Ishikawa (cell line): Measurements from ENCODE around the gene CMSS1.

Source experiments
- CEBPB ChIP-seq: IDR thresholded peaks from 2 replicates; pipeline ENCODE4 v1.6.1; 2012
- CREB1 ChIP-seq: IDR thresholded peaks from 2 replicates; pipeline ENCODE4 v1.6.1; 2012; ENCODE audit warnings: low read depth
- EGR1 ChIP-seq: IDR thresholded peaks from 2 replicates; pipeline ENCODE4 v1.6.1; 2012
- EP300 ChIP-seq: IDR thresholded peaks from 2 replicates; pipeline ENCODE4 v1.6.1; 2012; ENCODE audit warnings: borderline replicate concordance
- FOXM1 ChIP-seq: IDR thresholded peaks from 2 replicates; pipeline ENCODE4 v1.6.1; 2012; ENCODE audit warnings: low read depth, borderline replicate concordance
- NFIC ChIP-seq: IDR thresholded peaks from 2 replicates; pipeline ENCODE4 v1.6.1; 2012
- RAD21 ChIP-seq: IDR thresholded peaks from 2 replicates; pipeline ENCODE4 v1.6.1; 2012; ENCODE audit warnings: low read depth
- REST ChIP-seq: IDR thresholded peaks from 2 replicates; pipeline ENCODE4 v1.6.1; 2012; ENCODE audit warnings: low read depth, mild to moderate bottlenecking
- TAF1 ChIP-seq: IDR thresholded peaks from 2 replicates; pipeline ENCODE4 v1.6.1; 2012; ENCODE audit warnings: low read depth, mild to moderate bottlenecking
- TCF12 ChIP-seq: IDR thresholded peaks from 2 replicates; pipeline ENCODE4 v1.6.1; 2012; ENCODE audit warnings: low read depth
- TEAD4 ChIP-seq: IDR thresholded peaks from 2 replicates; pipeline ENCODE4 v1.6.1; 2012
- YY1 ChIP-seq: IDR thresholded peaks from 2 replicates; pipeline ENCODE4 v1.6.1; 2012; ENCODE audit warnings: low read depth
- ZBTB7A ChIP-seq: IDR thresholded peaks from 2 replicates; pipeline ENCODE4 v1.6.1; 2012; ENCODE audit warnings: low read depth
- TF ChIP-seq, protein P1 (sequence below): IDR thresholded peaks from 2 replicates; pipeline ENCODE4 v1.6.1; 2012
- TF ChIP-seq, protein P2 (sequence below): IDR thresholded peaks from 2 replicates; pipeline ENCODE4 v1.6.1; 2012

The CMSS1 gene

DNA sequence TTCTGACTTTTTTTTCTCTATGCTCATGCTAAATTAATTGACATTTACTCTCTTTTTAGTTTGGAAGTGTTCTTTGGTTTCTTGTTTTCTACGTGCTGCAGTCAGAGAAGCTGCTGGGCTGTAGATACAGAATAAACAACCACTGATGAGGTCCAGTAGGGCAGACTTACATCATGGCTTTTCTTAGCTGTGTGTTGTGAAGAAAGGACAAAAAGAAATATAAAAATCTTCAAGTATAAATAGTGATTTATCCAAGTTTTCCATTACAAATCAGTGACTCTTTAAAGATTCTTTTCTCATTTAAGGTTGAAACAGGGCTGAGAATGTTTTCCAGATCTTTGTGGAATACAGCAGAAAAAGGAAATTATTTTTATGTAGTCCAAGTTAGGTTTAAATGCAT lies 122.2 kb downstream of the CMSS1 start:
- TF ChIP-seq CREB1: no peak
- TF ChIP-seq, protein P1, sequence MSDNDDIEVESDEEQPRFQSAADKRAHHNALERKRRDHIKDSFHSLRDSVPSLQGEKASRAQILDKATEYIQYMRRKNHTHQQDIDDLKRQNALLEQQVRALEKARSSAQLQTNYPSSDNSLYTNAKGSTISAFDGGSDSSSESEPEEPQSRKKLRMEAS: no peak
- no peak for TF ChIP-seq FOXM1

DNA sequence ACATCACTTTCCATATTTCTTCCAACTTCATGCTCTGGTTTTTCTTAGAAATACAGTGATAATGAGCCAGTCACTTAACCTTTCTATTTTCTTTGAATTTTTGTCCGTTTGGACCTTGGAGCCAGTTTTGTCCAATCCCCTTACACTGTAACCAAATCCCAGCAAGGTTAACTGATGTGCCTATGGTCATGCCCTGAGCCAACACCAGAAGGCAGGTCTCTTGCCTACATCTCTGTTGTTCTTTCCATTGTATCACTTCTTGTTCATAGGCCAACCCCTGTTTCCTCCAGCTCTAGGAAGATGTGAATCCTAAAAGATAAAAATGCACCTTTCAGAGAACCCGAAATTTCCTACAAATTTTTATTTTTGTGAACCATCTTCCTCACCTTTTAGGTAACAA lies 122.7 kb downstream of the CMSS1 start:
- TF ChIP-seq EGR1: no peak
- TF ChIP-seq TAF1: no peak
- no peak for TF ChIP-seq REST
- no peak for TF ChIP-seq TEAD4
- no peak for TF ChIP-seq FOXM1
- TF ChIP-seq TCF12: no peak
- TF ChIP-seq CEBPB: no peak
- no peak for TF ChIP-seq NFIC
- no peak for TF ChIP-seq RAD21

DNA sequence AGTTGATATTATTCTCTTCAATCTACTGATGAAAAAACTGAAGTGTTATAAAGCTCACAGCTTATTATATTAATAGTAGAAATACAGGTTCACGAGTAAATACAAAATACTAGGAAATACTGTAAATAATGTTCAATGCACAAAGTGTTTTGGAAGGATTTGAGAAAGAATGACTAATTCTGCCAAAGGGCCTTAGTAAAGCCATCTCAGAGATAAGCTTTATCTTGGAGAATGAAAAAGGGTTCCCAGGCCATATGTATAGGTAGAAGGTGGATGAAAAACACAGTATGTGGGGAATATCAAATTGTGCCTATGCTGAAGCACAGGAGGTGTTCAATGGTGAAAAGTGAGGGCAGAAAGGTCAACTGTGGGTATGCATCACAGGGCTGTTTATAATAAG lies 123.5 kb downstream of the CMSS1 start:
- TF ChIP-seq EP300 (no peak), FOXM1 (no peak), TAF1 (no peak), EGR1 (no peak), YY1 (no peak), CREB1 (no peak), TCF12 (no peak), TEAD4 (no peak), NFIC (no peak), RAD21 (no peak)
- TF ChIP-seq, protein P2, sequence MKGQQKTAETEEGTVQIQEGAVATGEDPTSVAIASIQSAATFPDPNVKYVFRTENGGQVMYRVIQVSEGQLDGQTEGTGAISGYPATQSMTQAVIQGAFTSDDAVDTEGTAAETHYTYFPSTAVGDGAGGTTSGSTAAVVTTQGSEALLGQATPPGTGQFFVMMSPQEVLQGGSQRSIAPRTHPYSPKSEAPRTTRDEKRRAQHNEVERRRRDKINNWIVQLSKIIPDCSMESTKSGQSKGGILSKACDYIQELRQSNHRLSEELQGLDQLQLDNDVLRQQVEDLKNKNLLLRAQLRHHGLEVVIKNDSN: no peak
- TF ChIP-seq, protein P1: no peak

DNA sequence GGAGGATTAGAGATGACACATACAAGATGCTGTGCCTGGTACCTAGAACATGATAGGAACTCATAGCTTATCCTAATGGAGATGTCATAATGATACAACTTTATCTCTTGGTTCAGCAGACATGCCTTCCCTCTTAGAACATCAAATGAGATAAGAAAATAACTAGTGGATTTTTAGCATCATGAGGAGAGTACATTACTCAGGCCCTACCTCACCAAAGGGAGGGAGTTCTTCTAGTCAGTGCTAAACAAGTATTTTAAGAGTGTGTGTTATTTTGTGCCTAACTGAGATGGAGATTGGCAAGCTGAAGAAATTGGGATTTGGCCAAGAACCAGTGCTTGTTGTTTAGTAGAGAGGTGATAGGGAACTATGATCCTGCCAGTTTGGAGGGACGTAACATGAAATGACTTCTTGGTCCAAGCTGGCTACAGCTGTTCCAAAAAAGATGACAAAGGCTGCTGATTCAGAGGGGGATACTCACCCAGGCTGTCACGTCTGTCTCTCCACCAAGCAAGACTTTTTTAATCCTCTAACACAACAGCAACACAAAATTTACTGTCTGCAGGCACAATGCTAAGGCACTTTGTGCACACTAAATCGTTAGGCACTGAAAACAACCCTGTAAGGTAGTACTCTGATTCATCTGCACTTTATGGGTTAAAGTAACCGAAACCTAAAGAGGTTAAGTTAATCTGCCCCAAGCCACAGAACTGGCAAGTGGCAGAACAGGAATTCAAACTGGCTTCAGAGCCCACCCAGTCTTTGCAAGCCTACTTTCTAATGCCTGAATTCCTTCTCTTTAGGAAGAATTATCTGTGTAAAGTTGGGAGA lies 126.5 kb downstream of the CMSS1 start:
- TF ChIP-seq FOXM1: no peak
- no peak for TF ChIP-seq ZBTB7A
- no peak for TF ChIP-seq TEAD4
- TF ChIP-seq YY1: no peak
- TF ChIP-seq, protein P1: no peak
- TF ChIP-seq NFIC: no peak
- no peak for TF ChIP-seq CREB1
- no peak for TF ChIP-seq CEBPB
- TF ChIP-seq, protein P2: no peak
- no peak for TF ChIP-seq EP300
- TF ChIP-seq REST: no peak
- no peak for TF ChIP-seq RAD21
- TF ChIP-seq TAF1: no peak
- no peak for TF ChIP-seq EGR1

- no peak for TF ChIP-seq CREB1
- no peak for TF ChIP-seq ZBTB7A
- TF ChIP-seq YY1: no peak
- no peak for TF ChIP-seq FOXM1
- no peak for TF ChIP-seq REST
- TF ChIP-seq EGR1: no peak
- no peak for TF ChIP-seq TEAD4
- no peak for TF ChIP-seq NFIC
- TF ChIP-seq RAD21: no peak
Measured at GRCh38 chr3:99945328-99945995, 127.8 kb downstream of the CMSS1 start.
